Effector memory CD8-positive, alpha-beta T cell (primary cell): ENCODE measurements around the gene CTDP1.

Experiments
- ATAC-seq: fragments of 150-1000 bp; cut with Tn5 transposase; replicated peaks from 2 replicates; pipeline ENCODE4 v1.10.0; 2021; ENCODE audit warnings: mild to moderate bottlenecking, moderate library complexity
- DNase-seq, 3 experiments: peaks; one replicate each; pipeline ENCODE4 v3.0.0; 2021
- H3K27ac Mint-ChIP-seq, 2 donors: one replicate each; pipeline ENCODE4 v1.8.0; 2022; ENCODE audit warnings: mild to moderate bottlenecking in 2 of 2, mixed read lengths in 2 of 2, moderate library complexity in 2 of 2
- H3K27me3 Mint-ChIP-seq, 2 donors: one replicate each; pipeline ENCODE4 v1.8.0; 2022; ENCODE audit warnings: mixed read lengths in 2 of 2
- H3K36me3 Mint-ChIP-seq: one replicate; pipeline ENCODE4 v1.8.0; 2022; ENCODE audit warnings: mild to moderate bottlenecking, moderate library complexity, mixed read lengths; ENCODE audit not compliant: insufficient read depth
- H3K4me1 Mint-ChIP-seq, 2 donors: one replicate each; pipeline ENCODE4 v1.8.0; 2022; ENCODE audit warnings: low read depth in 2 of 2, mixed read lengths in 2 of 2
- H3K4me3 Mint-ChIP-seq, 2 donors: one replicate each; pipeline ENCODE4 v1.8.0; 2022; ENCODE audit warnings: mild to moderate bottlenecking in 2 of 2, mixed read lengths in 2 of 2, moderate library complexity in 2 of 2
- H3K9me3 Mint-ChIP-seq, 2 donors: one replicate each; pipeline ENCODE4 v1.8.0; 2022; ENCODE audit warnings: mixed read lengths in 2 of 2
- total RNA-seq, 9 experiments: gene quantifications; one replicate each; lab custom pipeline; 2026; lab: John Stamatoyannopoulos, UW

CTDP1 gene, protein sequence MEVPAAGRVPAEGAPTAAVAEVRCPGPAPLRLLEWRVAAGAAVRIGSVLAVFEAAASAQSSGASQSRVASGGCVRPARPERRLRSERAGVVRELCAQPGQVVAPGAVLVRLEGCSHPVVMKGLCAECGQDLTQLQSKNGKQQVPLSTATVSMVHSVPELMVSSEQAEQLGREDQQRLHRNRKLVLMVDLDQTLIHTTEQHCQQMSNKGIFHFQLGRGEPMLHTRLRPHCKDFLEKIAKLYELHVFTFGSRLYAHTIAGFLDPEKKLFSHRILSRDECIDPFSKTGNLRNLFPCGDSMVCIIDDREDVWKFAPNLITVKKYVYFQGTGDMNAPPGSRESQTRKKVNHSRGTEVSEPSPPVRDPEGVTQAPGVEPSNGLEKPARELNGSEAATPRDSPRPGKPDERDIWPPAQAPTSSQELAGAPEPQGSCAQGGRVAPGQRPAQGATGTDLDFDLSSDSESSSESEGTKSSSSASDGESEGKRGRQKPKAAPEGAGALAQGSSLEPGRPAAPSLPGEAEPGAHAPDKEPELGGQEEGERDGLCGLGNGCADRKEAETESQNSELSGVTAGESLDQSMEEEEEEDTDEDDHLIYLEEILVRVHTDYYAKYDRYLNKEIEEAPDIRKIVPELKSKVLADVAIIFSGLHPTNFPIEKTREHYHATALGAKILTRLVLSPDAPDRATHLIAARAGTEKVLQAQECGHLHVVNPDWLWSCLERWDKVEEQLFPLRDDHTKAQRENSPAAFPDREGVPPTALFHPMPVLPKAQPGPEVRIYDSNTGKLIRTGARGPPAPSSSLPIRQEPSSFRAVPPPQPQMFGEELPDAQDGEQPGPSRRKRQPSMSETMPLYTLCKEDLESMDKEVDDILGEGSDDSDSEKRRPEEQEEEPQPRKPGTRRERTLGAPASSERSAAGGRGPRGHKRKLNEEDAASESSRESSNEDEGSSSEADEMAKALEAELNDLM
- 78.6 to 112 (median 96.5) reads per million in 9 experiments for total RNA-seq

DNA sequence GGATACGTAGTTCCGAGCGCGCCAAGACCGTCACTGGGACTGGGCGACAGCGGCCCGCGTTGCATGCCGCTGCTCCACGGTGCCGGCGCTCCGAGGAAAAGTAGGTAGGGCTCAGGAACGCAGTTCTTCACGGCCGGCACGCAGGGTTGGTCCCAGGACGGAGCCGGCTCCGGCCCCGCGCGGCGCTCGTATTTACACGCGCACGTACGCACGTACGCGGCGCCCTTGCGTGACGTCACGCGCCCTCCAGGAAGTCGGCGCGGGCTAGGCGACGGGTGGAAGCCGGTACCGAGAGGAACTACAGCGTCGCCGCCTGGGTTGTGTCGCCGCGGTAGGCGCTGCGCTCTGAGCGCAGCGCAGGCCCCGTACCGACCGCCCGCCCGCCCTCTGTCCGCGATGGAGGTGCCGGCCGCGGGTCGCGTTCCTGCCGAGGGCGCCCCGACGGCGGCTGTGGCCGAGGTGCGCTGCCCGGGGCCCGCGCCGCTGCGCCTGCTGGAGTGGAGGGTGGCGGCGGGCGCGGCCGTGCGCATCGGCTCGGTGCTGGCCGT lies at the start of gene CTDP1:
Gene CTDP1, plus strand, starts transcription at position 252 of the 548 bp plus-strand sequence. Its CDS starts 145 bp downstream, at position 397.
- Mint-ChIP-seq H3K4me3 (peak within 1 kb of the TSS; percentile 92 to 93), H3K9me3 (no peaks in the 10 kb centered on the region), H3K4me1 (peaks cover 47 to 48% of the 10 kb centered on the region in 2 donors), H3K36me3 (peaks cover 50% of the 10 kb centered on the region), H3K27ac (peak within 1 kb of the TSS; percentile 99), H3K27me3 (no peaks in the 10 kb centered on the region)
- DNase-seq (peak in 2 of 3 experiments; percentile 82 to 84), ATAC-seq (peak; percentile 52)

DNA sequence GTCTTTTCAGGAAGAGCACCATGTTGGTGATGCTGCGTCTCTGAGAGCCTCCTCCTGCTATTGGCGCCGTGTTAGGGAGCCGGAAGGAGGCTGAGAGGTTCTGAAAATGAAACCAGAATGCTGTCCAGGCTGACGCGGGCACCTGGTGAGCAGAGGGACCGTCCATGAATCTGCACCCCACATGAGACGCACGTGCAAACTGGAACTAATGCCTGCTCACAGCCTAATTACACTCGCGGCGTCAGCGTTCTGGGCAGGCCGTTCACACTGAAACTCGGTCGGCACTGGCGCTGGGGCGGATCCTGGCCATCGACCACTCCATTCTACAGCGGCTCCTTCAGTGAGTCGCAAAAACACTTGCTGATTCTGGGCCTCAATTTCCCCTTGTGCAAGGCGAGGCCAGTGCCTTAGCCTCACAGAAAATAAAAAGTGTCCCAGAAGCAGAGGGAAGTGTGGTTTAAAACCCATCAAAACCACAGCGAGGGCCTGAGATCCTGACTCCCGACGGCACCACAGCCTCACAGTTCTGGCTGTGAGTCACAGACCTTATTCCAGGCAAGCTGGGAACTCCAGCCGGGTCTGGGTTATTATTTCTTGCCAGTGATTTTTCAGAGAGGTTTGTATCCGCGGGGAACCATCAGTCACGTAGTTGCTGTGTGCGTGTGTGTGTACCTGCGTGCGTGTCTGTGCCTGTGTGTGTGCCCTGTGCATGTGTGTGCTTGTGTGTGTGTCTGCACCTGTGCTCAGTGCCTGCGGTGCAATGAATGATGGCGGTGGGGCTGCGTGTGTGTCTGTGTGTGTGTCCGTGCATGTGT lies 49.1 kb upstream of the CTDP1 start:
- DNase-seq (no peak), ATAC-seq (no peak)
- peak overlapping the region in 1 of 2 donors; percentile 35 for H3K4me3 Mint-ChIP-seq
- peaks cover 0 to 8% of the 10 kb centered on the region in 2 donors for H3K4me1 Mint-ChIP-seq
- H3K9me3 Mint-ChIP-seq = no peaks in the 10 kb centered on the region
- H3K27ac Mint-ChIP-seq = peak overlapping the region in 1 of 2 donors; percentile 57
- H3K36me3 Mint-ChIP-seq = peaks cover 13% of the 10 kb centered on the region
- peaks cover 10 to 40% of the 10 kb centered on the region in 2 donors for H3K27me3 Mint-ChIP-seq

GRCh38 chr18:79631096-79631507 lies 48.5 kb upstream of the CTDP1 start:
- ATAC-seq (no peak), DNase-seq (no peak)
- peaks cover 7 to 34% of the 10 kb centered on the region in 2 donors for H3K27me3 Mint-ChIP-seq
- H3K9me3 Mint-ChIP-seq = no peaks in the 10 kb centered on the region
- H3K36me3 Mint-ChIP-seq = peaks cover 13% of the 10 kb centered on the region
- H3K27ac Mint-ChIP-seq = peak overlapping the region in 1 of 2 donors; percentile 57
- H3K4me3 Mint-ChIP-seq = peak overlapping the region in 1 of 2 donors; percentile 35
- peaks cover 0 to 8% of the 10 kb centered on the region in 2 donors for H3K4me1 Mint-ChIP-seq

GRCh38 chr18:79631761-79632446 lies 47.7 kb upstream of the CTDP1 start:
- ATAC-seq = peak; percentile 90
- Mint-ChIP-seq H3K36me3 (peaks cover 13% of the 10 kb centered on the region), H3K27ac (no peak overlapping the region)

DNA sequence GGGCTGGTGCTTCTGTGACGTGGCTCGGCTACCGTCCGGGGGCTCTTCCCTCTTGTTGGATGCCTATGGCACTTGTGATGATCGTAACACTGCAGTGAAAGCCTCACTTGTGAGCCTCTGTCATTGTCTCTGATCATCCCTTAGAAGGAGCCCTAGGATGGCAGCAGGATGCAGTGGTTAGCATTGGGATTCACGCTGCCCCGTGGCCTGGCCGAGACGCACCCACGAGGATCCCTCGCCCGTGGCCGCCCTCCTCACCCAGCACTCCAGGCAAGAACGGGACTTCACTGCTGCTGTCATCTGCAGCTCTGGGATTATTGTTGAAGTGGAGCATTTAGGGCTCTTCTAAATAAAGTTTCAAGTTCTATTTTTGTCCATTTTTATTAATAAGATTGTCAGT lies 46.8 kb upstream of the CTDP1 start:
- Mint-ChIP-seq H3K27ac (no peak overlapping the region), H3K4me3 (no peak overlapping the region), H3K27me3 (peaks cover 5 to 18% of the 10 kb centered on the region in 2 donors), H3K4me1 (peaks cover 0 to 8% of the 10 kb centered on the region in 2 donors), H3K36me3 (peaks cover 12% of the 10 kb centered on the region), H3K9me3 (no peaks in the 10 kb centered on the region)
- ATAC-seq (no peak), DNase-seq (no peak)

More at GRCh38 chr18:79631761-79632446, 47.7 kb upstream of the CTDP1 start:
- H3K27me3 Mint-ChIP-seq = peaks cover 7 to 26% of the 10 kb centered on the region in 2 donors
- H3K4me1 Mint-ChIP-seq = peaks cover 0 to 8% of the 10 kb centered on the region in 2 donors
- peak in 1 of 3 experiments; percentile 18 for DNase-seq
- H3K4me3 Mint-ChIP-seq = no peak overlapping the region
- H3K9me3 Mint-ChIP-seq = no peaks in the 10 kb centered on the region

DNA sequence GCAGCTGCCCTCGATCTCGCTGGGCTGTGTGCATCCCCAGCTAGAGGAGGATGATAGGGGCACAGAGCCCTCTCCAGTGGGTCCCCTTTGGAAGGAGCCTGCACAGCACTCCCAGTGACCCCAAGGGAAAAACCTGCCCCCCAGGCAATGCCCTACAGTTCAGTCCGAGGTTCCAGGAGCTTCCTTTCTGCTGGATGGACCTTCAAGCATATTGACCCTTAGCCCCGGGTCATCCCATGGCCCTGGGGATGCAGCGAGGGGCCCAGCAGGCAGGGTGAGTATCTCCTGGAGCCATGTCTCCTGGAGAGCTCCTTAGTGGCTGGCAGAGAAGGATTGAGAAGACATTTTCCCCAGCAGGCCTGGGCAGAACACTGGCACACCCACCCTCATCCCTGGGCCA lies 45.4 kb upstream of the CTDP1 start:
- Mint-ChIP-seq H3K27me3 (peaks cover 0 to 9% of the 10 kb centered on the region in 2 donors), H3K36me3 (peaks cover 10% of the 10 kb centered on the region), H3K27ac (peak overlapping the region in 1 of 2 donors; percentile 4), H3K4me1 (peaks cover 0 to 8% of the 10 kb centered on the region in 2 donors), H3K9me3 (no peaks in the 10 kb centered on the region), H3K4me3 (no peak overlapping the region)
- no peak for ATAC-seq
- DNase-seq = no peak

DNA sequence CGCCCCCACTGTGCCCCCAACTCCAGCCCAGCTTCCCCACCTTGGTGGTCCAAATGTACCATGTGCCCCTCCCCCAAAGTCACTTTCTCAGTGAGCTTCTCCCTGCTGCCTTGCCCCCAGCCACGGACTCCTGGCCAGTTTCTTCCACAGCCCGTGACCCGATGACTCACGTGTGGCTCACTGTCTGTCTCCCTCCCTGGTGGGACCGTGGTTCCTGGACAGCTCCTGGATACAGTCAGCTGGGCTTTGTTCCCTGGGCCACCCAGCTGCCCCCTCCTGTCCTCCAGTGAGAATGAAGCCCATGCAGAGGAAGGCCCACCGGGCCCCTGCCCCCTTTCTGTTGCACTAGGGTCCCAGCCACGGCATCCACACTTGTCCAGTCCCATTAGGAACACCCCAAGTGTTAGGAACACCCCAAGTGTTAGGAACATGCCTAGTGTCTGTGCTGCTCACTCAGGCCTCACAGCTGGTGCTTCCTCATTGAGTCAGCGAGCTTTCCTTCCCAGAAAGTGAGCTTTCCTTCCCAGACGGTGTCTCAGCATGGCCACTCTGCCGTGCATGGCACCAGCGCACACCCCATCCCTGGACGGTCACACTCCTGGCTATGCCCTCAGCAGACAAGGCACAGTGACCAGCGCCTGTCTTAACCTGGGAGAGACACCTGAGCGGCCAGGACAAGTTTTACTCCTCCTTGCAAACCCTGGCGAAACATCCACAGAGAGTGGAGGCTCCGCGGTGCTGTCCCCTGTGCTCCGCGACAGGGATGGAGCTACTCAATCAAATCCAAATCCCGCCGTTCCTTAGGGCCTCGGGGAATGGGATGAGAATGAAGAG lies 44.8 kb upstream of the CTDP1 start:
- no peak for ATAC-seq
- Mint-ChIP-seq H3K36me3 (peaks cover 10% of the 10 kb centered on the region), H3K27ac (no peak overlapping the region)

DNA sequence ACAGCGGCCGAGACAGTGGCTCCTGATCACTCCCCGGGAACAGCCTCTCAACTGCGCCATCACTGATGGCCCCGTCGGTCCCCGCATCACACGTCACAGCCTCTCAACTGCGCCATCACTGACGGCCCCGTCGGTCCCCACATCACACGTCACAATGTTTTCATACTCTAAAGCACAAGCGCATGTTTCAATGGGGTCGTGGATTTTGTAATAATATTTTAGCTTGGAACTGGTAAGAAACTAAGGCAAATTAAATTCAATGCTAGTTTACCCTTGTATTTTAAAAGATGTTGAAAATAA lies 44.2 kb upstream of the CTDP1 start:
- no peak overlapping the region for H3K27ac Mint-ChIP-seq
- DNase-seq = no peak
- no peaks in the 10 kb centered on the region for H3K9me3 Mint-ChIP-seq
- H3K27me3 Mint-ChIP-seq = peaks cover 8 to 17% of the 10 kb centered on the region in 2 donors
- peaks cover 0 to 8% of the 10 kb centered on the region in 2 donors for H3K4me1 Mint-ChIP-seq
- ATAC-seq = no peak
- H3K4me3 Mint-ChIP-seq = no peak overlapping the region
- H3K36me3 Mint-ChIP-seq = peaks cover 10% of the 10 kb centered on the region

More for the DNA sequence above, 44.8 kb upstream of the CTDP1 start:
- peaks cover 4 to 11% of the 10 kb centered on the region in 2 donors for H3K27me3 Mint-ChIP-seq
- no peak for DNase-seq
- H3K4me1 Mint-ChIP-seq = peaks cover 0 to 8% of the 10 kb centered on the region in 2 donors
- no peaks in the 10 kb centered on the region for H3K9me3 Mint-ChIP-seq
- H3K4me3 Mint-ChIP-seq = no peak overlapping the region

GRCh38 chr18:79637181-79637920 lies 42.3 kb upstream of the CTDP1 start:
- Mint-ChIP-seq H3K36me3 (peaks cover 6% of the 10 kb centered on the region), H3K4me3 (no peak overlapping the region), H3K9me3 (no peaks in the 10 kb centered on the region), H3K27ac (no peak overlapping the region), H3K27me3 (peaks cover 8 to 29% of the 10 kb centered on the region in 2 donors), H3K4me1 (no peaks in the 10 kb centered on the region)
- no peak for ATAC-seq
- no peak for DNase-seq

- H3K36me3 Mint-ChIP-seq = peaks cover 5% of the 10 kb centered on the region
- H3K9me3 Mint-ChIP-seq = no peaks in the 10 kb centered on the region
- no peak overlapping the region for H3K27ac Mint-ChIP-seq
- no peak for DNase-seq
- no peaks in the 10 kb centered on the region for H3K4me1 Mint-ChIP-seq
- peaks cover 8 to 29% of the 10 kb centered on the region in 2 donors for H3K27me3 Mint-ChIP-seq
- no peak overlapping the region for H3K4me3 Mint-ChIP-seq
- no peak for ATAC-seq
These were observed 41.4 kb upstream of the CTDP1 start for GRCh38 chr18:79637921-79638909.
